PC-3 (cell line): Measurements from ENCODE around the gene GBE1.

Experiments used
- EZH2 ChIP-seq: fragments of 300-600 bp; sonication (generic); IDR thresholded peaks from one replicate; pipeline ENCODE4 v1.6.1; 2017; ENCODE audit warnings: antibody characterized with exemption, mild to moderate bottlenecking, low read length; ENCODE audit not compliant: unreplicated experiment
- EZH2phosphoT487 ChIP-seq: fragments of 300-600 bp; sonication (generic); IDR thresholded peaks from 2 replicates; pipeline ENCODE4 v1.6.1; 2018; ENCODE audit warnings: mild to moderate bottlenecking, antibody characterized with exemption, low read length, borderline replicate concordance
- TF ChIP-seq, protein P1 (sequence below): fragments of 300-600 bp; sonication (generic); conservative IDR thresholded peaks from 2 replicates; pipeline ENCODE4 v1.5.1; 2017; ENCODE audit warnings: antibody characterized with exemption, low read depth, mild to moderate bottlenecking, low read length

DNA sequence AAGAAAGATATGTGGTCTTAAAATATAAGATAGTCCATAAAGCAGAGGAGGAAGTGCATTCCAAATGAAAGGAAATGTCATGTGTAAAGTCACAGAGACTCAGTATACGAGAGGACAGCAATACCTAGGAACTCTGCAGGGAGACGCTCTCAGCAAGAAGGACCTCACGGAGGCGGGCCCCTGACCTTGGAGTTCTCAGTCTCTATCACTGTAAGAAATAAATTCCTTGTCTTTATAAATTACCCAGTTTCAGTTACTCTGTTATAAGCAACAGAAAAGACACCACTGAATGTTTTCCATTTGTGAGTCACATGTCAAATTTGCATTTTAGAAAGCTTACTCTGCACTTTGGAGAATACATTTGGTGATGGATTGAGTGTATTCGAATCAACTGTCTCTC is 140.6 kb downstream of the GBE1 start:
- TF ChIP-seq, protein P1, sequence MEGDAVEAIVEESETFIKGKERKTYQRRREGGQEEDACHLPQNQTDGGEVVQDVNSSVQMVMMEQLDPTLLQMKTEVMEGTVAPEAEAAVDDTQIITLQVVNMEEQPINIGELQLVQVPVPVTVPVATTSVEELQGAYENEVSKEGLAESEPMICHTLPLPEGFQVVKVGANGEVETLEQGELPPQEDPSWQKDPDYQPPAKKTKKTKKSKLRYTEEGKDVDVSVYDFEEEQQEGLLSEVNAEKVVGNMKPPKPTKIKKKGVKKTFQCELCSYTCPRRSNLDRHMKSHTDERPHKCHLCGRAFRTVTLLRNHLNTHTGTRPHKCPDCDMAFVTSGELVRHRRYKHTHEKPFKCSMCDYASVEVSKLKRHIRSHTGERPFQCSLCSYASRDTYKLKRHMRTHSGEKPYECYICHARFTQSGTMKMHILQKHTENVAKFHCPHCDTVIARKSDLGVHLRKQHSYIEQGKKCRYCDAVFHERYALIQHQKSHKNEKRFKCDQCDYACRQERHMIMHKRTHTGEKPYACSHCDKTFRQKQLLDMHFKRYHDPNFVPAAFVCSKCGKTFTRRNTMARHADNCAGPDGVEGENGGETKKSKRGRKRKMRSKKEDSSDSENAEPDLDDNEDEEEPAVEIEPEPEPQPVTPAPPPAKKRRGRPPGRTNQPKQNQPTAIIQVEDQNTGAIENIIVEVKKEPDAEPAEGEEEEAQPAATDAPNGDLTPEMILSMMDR = no peak
- TF ChIP-seq EZH2 (no peak), EZH2phosphoT487 (no peak)
